ENCODE data around the gene FPR1. TPM values are rescaled to one million over a fixed set of nuclear protein-coding genes. Genes with fewer than 3 reads are reported as not detected.

Gene FPR1
- total RNA-seq, 1 donor from 2014 or later, result 0.49 TPM

GRCh38 chr19:51712461-51713081 lies 39.1 kb downstream of the FPR1 start:
- H3K4me1 Mint-ChIP-seq, result peaks cover 26% of the 10 kb centered on the region
- peaks cover 4% of the 10 kb centered on the region for H3K9me3 Mint-ChIP-seq
- ATAC-seq (ENCODE audit: low read depth) (peak; percentile 50), DNase-seq (no peak)
- intact Hi-C loops (cut with micrococcal nuclease), result no loop called here
- H3K27me3 Mint-ChIP-seq, result peaks cover 8% of the 10 kb centered on the region
- H3K27ac Mint-ChIP-seq, result no peak overlapping the region
- POLR2A ChIA-PET, result no interaction called here
- H3K4me3 Mint-ChIP-seq, result no peak overlapping the region
- CTCF ChIA-PET, result interaction anchor here (1.6 kb wide), 1 partner anchor 65 kb away, joined by 4 read pairs; no protein-coding TSS in a partner anchor
- no peak for TF ChIP-seq CTCF (IDR thresholded peaks at IDR 0.05)
- no peaks in the 10 kb centered on the region for H3K36me3 Mint-ChIP-seq (ENCODE audit: low read depth)

GRCh38 chr19:51711702-51712101 lies 40.0 kb downstream of the FPR1 start:
- Mint-ChIP-seq H3K4me1 (peaks cover 26% of the 10 kb centered on the region), H3K27me3 (peaks cover 6% of the 10 kb centered on the region), H3K9me3 (peaks cover 4% of the 10 kb centered on the region), H3K4me3 (peak overlapping the region; percentile 12), H3K36me3 (ENCODE audit: low read depth) (peaks cover 4% of the 10 kb centered on the region), H3K27ac (no peak overlapping the region)
- CTCF ChIA-PET, result no interaction called here
- no peak for ATAC-seq (ENCODE audit: low read depth)
- intact Hi-C loops (cut with micrococcal nuclease), result no loop called here
- no peak for TF ChIP-seq CTCF (IDR thresholded peaks at IDR 0.05)
- no peak for DNase-seq
- POLR2A ChIA-PET, result interaction anchor here (0.5 kb wide), 1 partner anchor 477 kb away, joined by 9 read pairs; no protein-coding TSS in a partner anchor

GRCh38 chr19:51710163-51710562 lies 41.5 kb downstream of the FPR1 start:
- intact Hi-C loops (cut with micrococcal nuclease), result no loop called here
- Mint-ChIP-seq H3K27ac (no peak overlapping the region), H3K4me3 (no peak overlapping the region), H3K4me1 (peaks cover 35% of the 10 kb centered on the region), H3K9me3 (no peaks in the 10 kb centered on the region), H3K27me3 (no peaks in the 10 kb centered on the region), H3K36me3 (ENCODE audit: low read depth) (peaks cover 16% of the 10 kb centered on the region)
- ATAC-seq (ENCODE audit: low read depth) (no peak), DNase-seq (no peak)
- ChIA-PET POLR2A (no interaction called here), CTCF (interaction anchor here (1.0 kb wide), 1 partner anchor 68 kb away, joined by 3 read pairs; no protein-coding TSS in a partner anchor)
- no peak for TF ChIP-seq CTCF (IDR thresholded peaks at IDR 0.05)

GRCh38 chr19:51709575-51709974 lies 42.1 kb downstream of the FPR1 start:
- Mint-ChIP-seq H3K36me3 (ENCODE audit: low read depth) (peaks cover 16% of the 10 kb centered on the region), H3K9me3 (no peaks in the 10 kb centered on the region), H3K4me3 (no peak overlapping the region), H3K27ac (no peak overlapping the region), H3K27me3 (no peaks in the 10 kb centered on the region), H3K4me1 (peaks cover 40% of the 10 kb centered on the region)
- DNase-seq (no peak), ATAC-seq (ENCODE audit: low read depth) (no peak)
- POLR2A ChIA-PET, result no interaction called here
- CTCF ChIA-PET, result no interaction called here
- TF ChIP-seq CTCF (IDR thresholded peaks at IDR 0.05), result no peak
- intact Hi-C loops (cut with micrococcal nuclease), result no loop called here

GRCh38 chr19:51708811-51709210 lies 42.9 kb downstream of the FPR1 start:
- no peak for TF ChIP-seq CTCF (IDR thresholded peaks at IDR 0.05)
- H3K4me1 Mint-ChIP-seq, result peaks cover 44% of the 10 kb centered on the region
- CTCF ChIA-PET, result interaction anchor here (1.4 kb wide), 1 partner anchor 69 kb away, joined by 5 read pairs; no protein-coding TSS in a partner anchor

More at GRCh38 chr19:51708811-51709210, 42.9 kb downstream of the FPR1 start:
- Mint-ChIP-seq H3K4me3 (no peak overlapping the region), H3K27me3 (no peaks in the 10 kb centered on the region), H3K27ac (no peak overlapping the region), H3K36me3 (ENCODE audit: low read depth) (peaks cover 20% of the 10 kb centered on the region), H3K9me3 (no peaks in the 10 kb centered on the region)
- DNase-seq (no peak), ATAC-seq (ENCODE audit: low read depth) (no peak)
- intact Hi-C loops (cut with micrococcal nuclease), result no loop called here
- POLR2A ChIA-PET, result no interaction called here

All from activated B cell treated with CpG ODN at 0.5 μM for 24 hours (primary cell).